Neutrophil (primary cell): ENCODE data around the gene SLC4A1AP.

Source experiments
- H3K27ac ChIP-seq: fragments of 200-600 bp; sonication (generic); 2 replicates; pipeline ENCODE4 v1.5.1; 2016; ENCODE audit warnings: mild to moderate bottlenecking, moderate library complexity
- H3K27me3 ChIP-seq: fragments of 200-600 bp; sonication (generic); 2 replicates; pipeline ENCODE4 v1.6.0; 2016; ENCODE audit warnings: mild to moderate bottlenecking
- H3K36me3 ChIP-seq: fragments of 200-600 bp; sonication (generic); 2 replicates; pipeline ENCODE4 v1.5.1; 2017
- H3K4me1 ChIP-seq, 2 experiments: fragments of 200-600 bp in 1 of 2; sonication (generic) in 1 of 2; 1 replicate in 1 of 2; 2 replicates in 1 of 2; pipeline versions ENCODE4 v1.5.1 to v1.6.1; 2013 to 2016; ENCODE audit warnings: low read depth in 1 of 2, low read length in 1 of 2, mild to moderate bottlenecking in 1 of 2, moderate library complexity in 1 of 2; ENCODE audit not compliant: control insufficient read depth in 1 of 2, insufficient read depth in 1 of 2
- H3K4me3 ChIP-seq, 2 experiments: fragments of 200-600 bp in 1 of 2; sonication (generic) in 1 of 2; 1 replicate in 1 of 2; 2 replicates in 1 of 2; pipeline ENCODE4 v1.5.1; 2013 to 2016; ENCODE audit warnings: low read depth in 1 of 2, low read length in 1 of 2, mild to moderate bottlenecking in 1 of 2, moderate library complexity in 1 of 2
- H3K9me3 ChIP-seq: fragments of 200-600 bp; sonication (generic); 2 replicates; pipeline ENCODE4 v1.5.1; 2016
- CTCF ChIP-seq: fragments of 200-600 bp; sonication (generic); IDR thresholded peaks from 2 replicates; pipeline ENCODE4 v1.5.1; 2016; ENCODE audit warnings: antibody characterized with exemption

SLC4A1AP gene

GRCh38 chr2:27653397-27653796 is 10.3 kb upstream of the SLC4A1AP start:
- peaks cover 93% of the 10 kb centered on the region for H3K36me3 ChIP-seq
- H3K4me1 ChIP-seq, result no peaks in the 10 kb centered on the region
- H3K4me3 ChIP-seq, result no peak overlapping the region
- H3K9me3 ChIP-seq, result no peaks in the 10 kb centered on the region
- H3K27ac ChIP-seq, result no peak overlapping the region
- TF ChIP-seq CTCF, result no peak
- no peaks in the 10 kb centered on the region for H3K27me3 ChIP-seq

GRCh38 chr2:27655155-27655951 is 8.3 kb upstream of the SLC4A1AP start:
- no peaks in the 10 kb centered on the region for H3K9me3 ChIP-seq
- H3K27me3 ChIP-seq, result no peaks in the 10 kb centered on the region
- H3K4me3 ChIP-seq, result no peak overlapping the region
- peaks cover 84% of the 10 kb centered on the region for H3K36me3 ChIP-seq
- TF ChIP-seq CTCF, result no peak
- no peak overlapping the region for H3K27ac ChIP-seq
- H3K4me1 ChIP-seq, result no peaks in the 10 kb centered on the region

GRCh38 chr2:27661371-27661770 is 2.3 kb upstream of the SLC4A1AP start:
- Histone ChIP-seq H3K27ac (no peak overlapping the region), H3K36me3 (peaks cover 38% of the 10 kb centered on the region), H3K27me3 (no peaks in the 10 kb centered on the region), H3K9me3 (no peaks in the 10 kb centered on the region), H3K4me3 (no peak overlapping the region), H3K4me1 (peaks cover 31% of the 10 kb centered on the region in 2 experiments)
- TF ChIP-seq CTCF, result no peak

GRCh38 chr2:27664154-27664574 is 475 bp downstream of the SLC4A1AP start:
- TF ChIP-seq CTCF, result no peak
- Histone ChIP-seq H3K27ac (peak overlapping the region; percentile 86), H3K36me3 (peaks cover 33% of the 10 kb centered on the region), H3K27me3 (no peaks in the 10 kb centered on the region), H3K9me3 (no peaks in the 10 kb centered on the region), H3K4me1 (peaks cover 51% of the 10 kb centered on the region in 2 experiments), H3K4me3 (peak overlapping the region; percentile 70 to 84)

GRCh38 chr2:27664622-27665363 is 1.1 kb downstream of the SLC4A1AP start:
- no peaks in the 10 kb centered on the region for H3K27me3 ChIP-seq
- no peak for TF ChIP-seq CTCF
- H3K9me3 ChIP-seq, result no peaks in the 10 kb centered on the region
- peaks cover 51% of the 10 kb centered on the region in 2 experiments for H3K4me1 ChIP-seq
- H3K27ac ChIP-seq, result peak overlapping the region; percentile 86
- peak overlapping the region; percentile 70 to 84 for H3K4me3 ChIP-seq
- H3K36me3 ChIP-seq, result peaks cover 35% of the 10 kb centered on the region
